SU-DHL-6 (cell line): ENCODE results near the gene NFE2L1.

Experiments
- CTCF ChIP-seq: fragments of 200-600 bp; sonication (generic); IDR thresholded peaks from one replicate; pipeline ENCODE4 v1.5.1; 2017; ENCODE audit warnings: antibody characterized with exemption, mild to moderate bottlenecking, low read length, moderate library complexity; ENCODE audit not compliant: insufficient read depth, poor library complexity, severe bottlenecking
- EZH2phosphoT487 ChIP-seq: fragments of 200-600 bp; sonication (generic), shearing (Covaris generic); conservative IDR thresholded peaks from 2 replicates; pipeline ENCODE4 v1.6.1; 2018; ENCODE audit warnings: mild to moderate bottlenecking, antibody characterized with exemption, low read length, moderate library complexity, mixed read lengths

GRCh38 chr17:48107137-48108055 is 59.2 kb downstream of the NFE2L1 start, which contains the start of gene SNX11:
- TF ChIP-seq CTCF (no peak), EZH2phosphoT487 (no peak)
